H1 (cell line): ENCODE results near the gene OSCAR. TPM values are rescaled to one million over a fixed set of nuclear protein-coding genes. Genes with fewer than 3 reads are reported as not detected.

Experiments
- CTCF ChIA-PET: fragments of 300-600 bp; sonication (Branson Sonifier 250); formaldehyde crosslinking; loops from one replicate; lab custom pipeline; 2021; ENCODE audit not compliant: partially characterized antibody; lab: Charles Lee
- POLR2A ChIA-PET: fragments of 300-600 bp; sonication (Branson Sonifier 250); formaldehyde crosslinking; loops from one replicate; lab custom pipeline; 2021; ENCODE audit warnings: inconsistent platforms; ENCODE audit not compliant: partially characterized antibody; lab: Charles Lee
- DNase-seq, 2 experiments: peaks; one replicate each; pipeline versions ENCODE4 v3.0.0 to v3.0.0-alpha.2; 2010 to 2022; ENCODE audit warnings: low spot score in 2 of 2, low read depth in 1 of 2, mixed read lengths in 1 of 2
- FAIRE-seq: peaks from 2 replicates; lab custom pipeline; 2011; peaks lifted over from hg19 to GRCh38; lab: Jason Lieb, UNC
- H2AFZ ChIP-seq: 2 replicates; pipeline ENCODE4 v1.8.1; 2012; ENCODE audit warnings: low read length, inconsistent platforms
- H2AK5ac ChIP-seq: 2 replicates; pipeline ENCODE4 v1.6.1; 2013; ENCODE audit warnings: low read depth, low read length
- H2BK120ac ChIP-seq: replicated peaks from 2 replicates; pipeline ENCODE3; 2013; ENCODE audit warnings: low read depth, low read length, inconsistent platforms
- H2BK12ac ChIP-seq: 2 replicates; pipeline ENCODE4 v1.6.1; 2013; ENCODE audit warnings: low read depth, low read length
- H2BK15ac ChIP-seq: 2 replicates; pipeline ENCODE4 v1.6.1; 2013; ENCODE audit warnings: low read length
- H2BK20ac ChIP-seq: 2 replicates; pipeline ENCODE4 v1.6.1; 2013; ENCODE audit warnings: low read length
- H2BK5ac ChIP-seq: 2 replicates; pipeline ENCODE4 v1.6.1; 2013; ENCODE audit warnings: low read depth, low read length
- H3K14ac ChIP-seq: 2 replicates; pipeline ENCODE4 v1.6.1; 2013; ENCODE audit warnings: inconsistent platforms; ENCODE audit not compliant: insufficient read length
- H3K18ac ChIP-seq: 2 replicates; pipeline ENCODE4 v1.6.1; 2013; ENCODE audit warnings: low read length; ENCODE audit errors: extremely low read depth
- H3K23ac ChIP-seq: 2 replicates; pipeline ENCODE4 v1.6.1; 2013; ENCODE audit warnings: inconsistent platforms; ENCODE audit not compliant: insufficient read length
- H3K23me2 ChIP-seq: 2 replicates; pipeline ENCODE4 v1.6.1; 2013; ENCODE audit warnings: low read depth, low read length
- H3K27ac ChIP-seq: 2 replicates; pipeline ENCODE4 v1.6.1; 2011; ENCODE audit warnings: low read depth, low read length, inconsistent platforms
- H3K27me3 ChIP-seq, 4 experiments: replicated peaks in 1 of 4; 1 replicate in 1 of 4; 2 replicates in 3 of 4; pipeline versions ENCODE4 v1.6.1 to v1.8.1; 2011 to 2013; ENCODE audit warnings: low read length in 3 of 4, mild to moderate bottlenecking in 3 of 4, inconsistent platforms in 2 of 4, mixed read lengths in 2 of 4, moderate library complexity in 1 of 4; ENCODE audit not compliant: control insufficient read depth in 3 of 4, insufficient read depth in 3 of 4; ENCODE audit errors: extremely low read depth in 1 of 4
- H3K36me3 ChIP-seq, 4 experiments: 2 replicates each; pipeline versions ENCODE4 v1.6.1 to v1.8.1; 2011 to 2013; ENCODE audit warnings: mild to moderate bottlenecking in 4 of 4, low read length in 3 of 4, moderate library complexity in 2 of 4, control low read depth in 1 of 4, inconsistent platforms in 1 of 4; ENCODE audit not compliant: insufficient read depth in 4 of 4, control insufficient read depth in 2 of 4
- H3K4ac ChIP-seq: replicated peaks from 2 replicates; pipeline ENCODE3; 2013; ENCODE audit warnings: low read length, low read depth, mixed read lengths, inconsistent platforms; ENCODE audit not compliant: insufficient read length
- H3K4me1 ChIP-seq, 4 experiments: replicated peaks in 1 of 4; 1 replicate in 1 of 4; 2 replicates in 3 of 4; pipeline versions ENCODE4 v1.6.1 to v1.8.1; 2011 to 2013; ENCODE audit warnings: low read length in 3 of 4, inconsistent platforms in 2 of 4, mixed read lengths in 1 of 4; ENCODE audit not compliant: insufficient read depth in 4 of 4, control insufficient read depth in 3 of 4
- H3K4me2 ChIP-seq, 2 experiments: 2 replicates each; pipeline versions ENCODE4 v1.6.1 to v1.8.1; 2011 to 2013; ENCODE audit warnings: low read depth in 2 of 2, low read length in 2 of 2, control low read depth in 1 of 2, inconsistent platforms in 1 of 2, mild to moderate bottlenecking in 1 of 2; ENCODE audit not compliant: insufficient read depth in 1 of 2
- H3K4me3 ChIP-seq, 4 experiments: fragments of 200-600, 300-600 bp in 1 of 4; sonication (generic), shearing (Covaris generic), sonication (Bioruptor Twin) in 1 of 4; 2 replicates each; pipeline versions ENCODE4 v1.5.1 to v1.8.1; 2011 to 2016; ENCODE audit warnings: low read length in 4 of 4, low read depth in 3 of 4, control low read depth in 2 of 4, inconsistent platforms in 2 of 4, mild to moderate bottlenecking in 2 of 4, mixed read lengths in 1 of 4, moderate library complexity in 1 of 4; ENCODE audit not compliant: insufficient read depth in 2 of 4; ENCODE audit errors: extremely low read depth in 1 of 4
- H3K56ac ChIP-seq: replicated peaks from 2 replicates; pipeline ENCODE3; 2013; ENCODE audit warnings: low read depth, mild to moderate bottlenecking, mixed read lengths, low read length, inconsistent platforms; ENCODE audit not compliant: insufficient read length
- H3K79me1 ChIP-seq: 2 replicates; pipeline ENCODE4 v1.6.1; 2013; ENCODE audit warnings: low read depth, low read length, control low read depth
- H3K79me2 ChIP-seq, 2 experiments: 2 replicates each; pipeline versions ENCODE4 v1.6.1 to v1.8.1; 2012 to 2013; ENCODE audit warnings: low read length in 2 of 2, mild to moderate bottlenecking in 2 of 2, inconsistent platforms in 1 of 2; ENCODE audit not compliant: insufficient read depth in 2 of 2, control insufficient read depth in 1 of 2
- H3K9ac ChIP-seq, 4 experiments: replicated peaks in 1 of 4; 1 replicate in 1 of 4; 2 replicates in 3 of 4; pipeline versions ENCODE4 v1.6.1 to v1.8.1; 2011 to 2013; ENCODE audit warnings: low read depth in 3 of 4, low read length in 3 of 4, control low read depth in 2 of 4, mild to moderate bottlenecking in 2 of 4, moderate library complexity in 2 of 4, inconsistent platforms in 1 of 4; ENCODE audit errors: extremely low read depth in 1 of 4
- H3K9me3 ChIP-seq, 2 experiments: 2 replicates each; pipeline versions ENCODE4 v1.6.1 to v1.8.1; 2012 to 2013; ENCODE audit warnings: mild to moderate bottlenecking in 2 of 2, moderate library complexity in 2 of 2, control low read depth in 1 of 2, inconsistent platforms in 1 of 2, low read depth in 1 of 2, low read length in 1 of 2, mixed read lengths in 1 of 2; ENCODE audit not compliant: insufficient read depth in 2 of 2
- H4K20me1 ChIP-seq, 2 experiments: replicated peaks in 1 of 2; 2 replicates each; pipeline versions ENCODE3 to v1.8.1; 2011 to 2013; ENCODE audit warnings: inconsistent platforms in 2 of 2, low read length in 2 of 2, mild to moderate bottlenecking in 1 of 2; ENCODE audit not compliant: insufficient read depth in 2 of 2, control insufficient read depth in 1 of 2
- H4K5ac ChIP-seq: 2 replicates; pipeline ENCODE4 v1.6.1; 2013; ENCODE audit warnings: low read length, low read depth, mixed read lengths, inconsistent platforms; ENCODE audit not compliant: insufficient read length
- H4K8ac ChIP-seq: 2 replicates; pipeline ENCODE4 v1.8.0; 2013; ENCODE audit warnings: mild to moderate bottlenecking, moderate library complexity, low read length, inconsistent platforms; ENCODE audit not compliant: insufficient read depth; ENCODE audit errors: extremely low read depth
- H4K91ac ChIP-seq: replicated peaks from 2 replicates; pipeline ENCODE3; 2013; ENCODE audit warnings: low read length, mixed read lengths, inconsistent platforms; ENCODE audit not compliant: insufficient read length
- ATF2 ChIP-seq: IDR thresholded peaks from 2 replicates; pipeline ENCODE4 v1.6.1; 2012; ENCODE audit warnings: low read length, inconsistent platforms
- BRCA1 ChIP-seq: IDR thresholded peaks from 2 replicates; pipeline ENCODE4 v1.6.1; 2012; ENCODE audit warnings: low read depth, low read length, improper control_type of control experiment
- EZH2 ChIP-seq: fragments of 200-600 bp; sonication (generic); IDR thresholded peaks from 2 replicates; pipeline ENCODE4 v1.7.1; 2012; ENCODE audit warnings: low read depth, mild to moderate bottlenecking, moderate library complexity, low read length, inconsistent platforms; ENCODE audit not compliant: severe bottlenecking
- GABPA ChIP-seq: IDR thresholded peaks from 2 replicates; pipeline ENCODE4 v1.6.1; 2011; ENCODE audit warnings: mild to moderate bottlenecking, low read length, moderate library complexity, borderline replicate concordance; ENCODE audit not compliant: insufficient read depth
- JUND ChIP-seq: IDR thresholded peaks from 2 replicates; pipeline ENCODE4 v1.6.1; 2011; ENCODE audit warnings: mild to moderate bottlenecking, improper control_type of control experiment, low read length
- KDM5A ChIP-seq: fragments of 200-600 bp; IDR thresholded peaks from 2 replicates; pipeline ENCODE4 v1.7.1; 2012; ENCODE audit warnings: mild to moderate bottlenecking, low read length, inconsistent platforms, mixed read lengths
- NRF1 ChIP-seq: IDR thresholded peaks from 2 replicates; pipeline ENCODE4 v1.6.1; 2011; ENCODE audit warnings: mild to moderate bottlenecking, low read depth, low read length, improper control_type of control experiment
- POLR2AphosphoS5 ChIP-seq: IDR thresholded peaks from 2 replicates; pipeline ENCODE4 v1.6.1; 2011; ENCODE audit warnings: low read depth, low read length
- RFX5 ChIP-seq: IDR thresholded peaks from 2 replicates; pipeline ENCODE4 v1.6.1; 2011; ENCODE audit warnings: low read depth, low read length, improper control_type of control experiment, borderline replicate concordance
- SRF ChIP-seq: IDR thresholded peaks from 2 replicates; pipeline ENCODE4 v1.6.1; 2011; ENCODE audit warnings: mild to moderate bottlenecking, low read depth, low read length, moderate library complexity
- WGBS, 2 experiments: shearing (Covaris generic) in 1 of 2; methylation state at CpG; one replicate each; pipeline versions ENCODE4 v1.1.6 to v1.1.7; 2013 to 2015; ENCODE audit warnings: low lambda C conversion rate in 2 of 2, mixed read lengths in 2 of 2, inconsistent platforms in 1 of 2, low coverage in 1 of 2, missing lambda C conversion rate in 1 of 2; ENCODE audit not compliant: insufficient replicate concordance in 2 of 2, insufficient coverage in 1 of 2, insufficient read length in 1 of 2; ENCODE audit errors: extremely low coverage in 1 of 2, missing lambda C conversion rate in 1 of 2; 5-methylcytosine and 5-hydroxymethylcytosine counted together
- polyA plus RNA-seq, 7 experiments: library from polyadenylated mRNA; depleted of rRNA in 3 of 7; stranded (reverse) in 5 of 7; unstranded in 2 of 7; fragments of >200 nt in 5 of 7; fragments of 200-250 nt in 2 of 7; gene quantifications; 1 replicate in 5 of 7; 2 replicates in 1 of 7; 4 replicates in 1 of 7; pipeline versions ENCODE4 v1.2.1 to v1.2.3, GENCODE V29; 2011 to 2013; ENCODE audit warnings: missing spikeins in 2 of 7, mixed read lengths in 2 of 7
- total RNA-seq: library from RNA; stranded (reverse); fragmentation: NEBNext Ultra II Directional; extraction: Animal tissue kit (Norgen Biotek cat#: 25700); gene quantifications from 2 replicates; pipeline ENCODE4 v1.2.1, GENCODE V29; 2021

OSCAR gene
- total and polyA plus RNA-seq, 2 of the 8 experiments (the other 6 are each of a cell fraction or from before 2014, with no cell fraction given) = 1.1 TPM

DNA sequence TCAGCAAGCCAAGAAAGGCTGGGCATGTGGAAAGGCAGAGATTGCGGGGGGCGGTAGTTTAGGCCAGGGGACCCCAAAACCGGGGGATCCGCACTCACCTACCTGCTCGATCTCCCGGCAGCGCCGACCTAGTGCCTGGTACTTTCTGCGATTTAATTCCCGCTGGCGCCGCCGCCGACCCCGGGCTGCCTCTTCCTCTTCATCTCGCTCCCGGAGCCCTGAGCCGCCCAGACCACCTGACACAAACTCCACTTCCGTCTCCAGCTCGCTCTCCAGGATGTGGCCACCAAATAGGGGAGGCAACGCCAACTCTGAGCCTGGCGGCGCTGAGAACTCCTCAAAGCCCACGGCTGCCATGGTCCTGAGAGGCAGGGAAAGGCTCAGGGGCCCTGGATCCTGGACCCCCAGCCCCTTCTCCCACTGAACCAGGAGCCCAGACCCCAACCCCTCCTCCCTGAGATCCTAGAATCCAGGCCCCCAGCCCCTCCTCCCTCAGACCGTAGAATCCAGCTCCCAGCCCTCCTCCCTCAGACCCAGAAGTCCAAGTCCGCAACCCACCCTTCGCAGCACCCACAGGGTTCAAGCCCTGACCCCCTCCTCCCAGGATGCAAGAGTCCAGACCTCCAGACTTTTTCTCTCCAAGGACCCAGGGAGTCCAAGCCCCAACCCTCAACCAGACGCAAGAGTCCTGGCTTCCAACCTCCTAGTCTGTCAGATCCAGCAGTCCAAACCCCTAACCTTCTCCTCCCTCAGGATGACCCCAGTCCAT lies 13.9 kb upstream of the OSCAR start:
- H2AFZ ChIP-seq = 0 out of 2 replicates have a peak overlapping the region, but pooled peaks have one; percentile 2
- CTCF ChIA-PET = interaction anchor here (0.6 to 1.5 kb wide), 3 partner anchors 15 to 1568 kb away, joined by 3 to 4 read pairs (median 3); no protein-coding TSS in a partner anchor
- DNase-seq = peak in 1 of 2 experiments; percentile 49
- TF ChIP-seq GABPA = no peak
- TF ChIP-seq NRF1 = no peak
- peak; percentile 51; the same call in 1 of the 2 replicates for TF ChIP-seq POLR2AphosphoS5
- no peak for TF ChIP-seq JUND
- TF ChIP-seq ATF2 = no peak
- TF ChIP-seq EZH2 = no peak
- no peak for TF ChIP-seq BRCA1
- TF ChIP-seq SRF = no peak
- no peak for TF ChIP-seq KDM5A
- TF ChIP-seq RFX5 = no peak

More for the DNA sequence above, 13.9 kb upstream of the OSCAR start:
- POLR2A ChIA-PET = interaction anchor here (0.7 to 6.6 kb wide), 26 partner anchors 9 to 305 kb away, joined by 3 to 116 read pairs (median 5); partner anchors contain the start of genes CNOT3, LENG1, MYADM and NDUFA3
- Histone ChIP-seq H3K14ac (no peak overlapping the region), H2BK12ac (no peak overlapping the region), H2BK120ac (no peak overlapping the region), H3K27ac (no peak overlapping the region), H2AK5ac (no peak overlapping the region), H3K36me3 (peaks cover 5 to 23% (median 18%) of the 10 kb centered on the region in 4 experiments; a peak in 7 of 8 replicates), H3K9ac (peak overlapping the region in 3 of 4 experiments; percentile 73 to 94 (median 91); a peak in 4 of 7 replicates), H3K23ac (no peak overlapping the region), H3K56ac (no peak overlapping the region), H3K79me1 (peaks cover 9% of the 10 kb centered on the region), H3K4me3 (peak overlapping the region; percentile 74 to 100 (median 94)), H4K20me1 (peaks cover 0 to 5% of the 10 kb centered on the region in 2 experiments), H3K4me1 (peaks cover 0 to 7% (median 2%) of the 10 kb centered on the region in 4 experiments; a peak in 3 of 7 replicates), H3K27me3 (no peaks in the 10 kb centered on the region), H2BK15ac (no peak overlapping the region), H4K91ac (no peak overlapping the region), H3K18ac (no peak overlapping the region), H3K4ac (no peak overlapping the region), H3K23me2 (peaks cover 7% of the 10 kb centered on the region), H3K4me2 (peak overlapping the region; percentile 77 to 81), H4K5ac (no peak overlapping the region), H3K79me2 (peaks cover 0 to 10% of the 10 kb centered on the region in 2 experiments; a peak in 2 of 4 replicates), H3K9me3 (no peaks in the 10 kb centered on the region), H2BK5ac (no peak overlapping the region), H2BK20ac (no peak overlapping the region), H4K8ac (no peak overlapping the region)
- no peak for FAIRE-seq
- WGBS, 2 experiments = 62% methylated on average over 25 of the region's 28 CpGs; no CpG with 5 or more reads in 1 of the 2 experiments
